ENCODE results near the gene C1S.

The C1S gene

GRCh38 chr12:7117670-7118069, 57.2 kb downstream of the C1S start (continued):
- TF ChIP-seq ZNF792 (tag by site-specific recombination; IDR thresholded peaks at IDR 0.05) (no peak), ZNF174 (tag by site-specific recombination; IDR thresholded peaks at IDR 0.05) (no peak), HOXD13 (CRISPR knock-in tag; IDR thresholded peaks at IDR 0.05; ENCODE audit: borderline replicate concordance) (no peak)

GRCh38 chr12:7118881-7119280, 58.4 kb downstream of the C1S start:
- POLR2A ChIA-PET, result interaction anchor here (0.6 to 1.1 kb wide), 2 partner anchors 172 to 192 kb away, joined by 4 read pairs; no protein-coding TSS in a partner anchor

GRCh38 chr12:7120166-7120565, 59.6 kb downstream of the C1S start:
- Histone ChIP-seq H3K9me3 (ENCODE audit: control insufficient read depth, insufficient read depth, low read depth, low read length) (no peaks in the 10 kb centered on the region), H3K4me3 (ENCODE audit: low read depth, low read length) (no peak overlapping the region), H3K36me3 (ENCODE audit: control insufficient read depth in 2 of 2, insufficient read depth in 1 of 2, low read length in 2 of 2) (peaks cover 0 to 3% of the 10 kb centered on the region in 2 experiments; a peak in 1 of 3 replicates), H3K4me1 (ENCODE audit: control insufficient read depth, insufficient read depth, low read length) (no peaks in the 10 kb centered on the region), H3K27ac (ENCODE audit: extremely low read depth, low read depth, low read length) (no peak overlapping the region)
- TF ChIP-seq ZNF791 (tag by site-specific recombination; IDR thresholded peaks at IDR 0.05) (no peak), ZNF391 (tag by site-specific recombination; IDR thresholded peaks at IDR 0.05; ENCODE audit: borderline replicate concordance, low read depth) (no peak), ZNF624 (tag by site-specific recombination; IDR thresholded peaks at IDR 0.05) (no peak), ZNF311 (tag by site-specific recombination; IDR thresholded peaks at IDR 0.05; ENCODE audit: borderline replicate concordance) (no peak), ZNF266 (tag by site-specific recombination; IDR thresholded peaks at IDR 0.05; ENCODE audit: low read depth) (no peak), ZNF837 (tag by site-specific recombination; IDR thresholded peaks at IDR 0.05) (no peak), ZIC2 (tag by site-specific recombination; IDR thresholded peaks at IDR 0.05) (no peak), HIC1 (tag by site-specific recombination; IDR thresholded peaks at IDR 0.05) (no peak), ZNF48 (tag by site-specific recombination; IDR thresholded peaks at IDR 0.05) (no peak)
- CTCF ChIA-PET, result interaction anchor here (1.3 kb wide), 2 partner anchors 12 to 25 kb away, joined by 3 to 4 read pairs; no protein-coding TSS in a partner anchor
- POLR2A ChIA-PET, result no interaction called here

More at GRCh38 chr12:7118881-7119280, 58.4 kb downstream of the C1S start:
- TF ChIP-seq ZNF26 (tag by site-specific recombination; IDR thresholded peaks at IDR 0.05) (no peak), ZNF341 (tag by site-specific recombination; IDR thresholded peaks at IDR 0.05; ENCODE audit: low read depth) (no peak), ZNF513 (tag by site-specific recombination; IDR thresholded peaks at IDR 0.05) (peak; percentile 51; the same call in 1 of the 2 replicates)
- CTCF ChIA-PET, result interaction anchor here (1.1 kb wide), 1 partner anchor 195 kb away, joined by 4 read pairs; no protein-coding TSS in a partner anchor
- Histone ChIP-seq H3K4me3 (ENCODE audit: low read depth, low read length) (no peak overlapping the region), H3K27ac (ENCODE audit: extremely low read depth, low read depth, low read length) (no peak overlapping the region), H3K36me3 (ENCODE audit: control insufficient read depth in 2 of 2, insufficient read depth in 1 of 2, low read length in 2 of 2) (peaks cover 0 to 3% of the 10 kb centered on the region in 2 experiments; a peak in 1 of 3 replicates), H3K9me3 (ENCODE audit: control insufficient read depth, insufficient read depth, low read depth, low read length) (no peaks in the 10 kb centered on the region), H3K4me1 (ENCODE audit: control insufficient read depth, insufficient read depth, low read length) (no peaks in the 10 kb centered on the region)

All from HEK293 (cell line).